Measurements from ENCODE around the gene GMPS. TPM values are rescaled to one million over a fixed set of nuclear protein-coding genes. Genes with fewer than 3 reads are reported as not detected.
"Not testable (repeated sequence)": the region's sequence is repeated elsewhere in the genome, so short reads cannot be mapped to it uniquely, and the experiment has no call there.

Gene GMPS
- total and polyA plus RNA-seq, 8 donors = 8.0 to 38.7 (median 30.2) TPM

- Histone ChIP-seq H3K4me3 (no peak overlapping the region), H3K27ac (no peak overlapping the region), H3K4me1 (peaks cover 8 to 27% (median 12%) of the 10 kb centered on the region in 3 donors), H3K27me3 (no peaks in the 10 kb centered on the region), H3K36me3 (no peaks in the 10 kb centered on the region), H3K9me3 (no peaks in the 10 kb centered on the region)
- no peak for FAIRE-seq
- WGBS, 2 donors = 40 to 61% methylated on average over 3 of the region's 3 CpGs
- no peak for DNase-seq
- TF ChIP-seq CTCF (IDR thresholded peaks at IDR 0.05) = no peak
- intact Hi-C loops (cut with DNase I) = no loop called here
- no peak for ATAC-seq
Observed at GRCh38 chr3:155876037-155876436, 5.6 kb downstream of the GMPS start.

- no peak for FAIRE-seq
- ATAC-seq = no peak
- intact Hi-C loops (cut with DNase I) = no loop called here
Observed at GRCh38 chr3:155876503-155876902, 6.1 kb downstream of the GMPS start.

GRCh38 chr3:155880286-155880685, 9.8 kb downstream of the GMPS start:
- FAIRE-seq (no peak), DNase-seq (no peak), ATAC-seq (no peak)
- Histone ChIP-seq H3K27ac (no peak overlapping the region), H3K36me3 (no peaks in the 10 kb centered on the region), H3K4me3 (no peak overlapping the region), H3K27me3 (no peaks in the 10 kb centered on the region), H3K4me1 (peaks cover 0 to 12% (median 0%) of the 10 kb centered on the region in 3 donors), H3K9me3 (no peaks in the 10 kb centered on the region)
- TF ChIP-seq CTCF (IDR thresholded peaks at IDR 0.05) = no peak
- intact Hi-C loops (cut with DNase I) = no loop called here

More at GRCh38 chr3:155876503-155876902, 6.1 kb downstream of the GMPS start:
- DNase-seq = no peak
- Histone ChIP-seq H3K27me3 (no peaks in the 10 kb centered on the region), H3K36me3 (no peaks in the 10 kb centered on the region), H3K4me1 (peaks cover 8 to 27% (median 12%) of the 10 kb centered on the region in 3 donors), H3K9me3 (no peaks in the 10 kb centered on the region), H3K4me3 (no peak overlapping the region), H3K27ac (no peak overlapping the region)
- TF ChIP-seq CTCF (IDR thresholded peaks at IDR 0.05) = no peak
- WGBS, 2 donors = 77 to 85% methylated on average over 2 of the region's 2 CpGs

GRCh38 chr3:155884292-155884691, 13.8 kb downstream of the GMPS start:
- TF ChIP-seq CTCF (IDR thresholded peaks at IDR 0.05) = no peak
- no peaks in the 10 kb centered on the region for H3K4me1 ChIP-seq
- DNase-seq = no peak
- no peaks in the 10 kb centered on the region for H3K36me3 ChIP-seq
- ATAC-seq = no peak
- intact Hi-C loops (cut with DNase I) = no loop called here
- 64 to 68% methylated on average over 7 of the region's 7 CpGs for WGBS, 2 donors
- no peaks in the 10 kb centered on the region for H3K9me3 ChIP-seq
- no peaks in the 10 kb centered on the region for H3K27me3 ChIP-seq
- H3K27ac ChIP-seq = no peak overlapping the region
- no peak for FAIRE-seq
- no peak overlapping the region for H3K4me3 ChIP-seq

GRCh38 chr3:155885292-155885691, 14.8 kb downstream of the GMPS start:
- intact Hi-C loops (cut with DNase I) = no loop called here
- Histone ChIP-seq H3K4me1 (peaks cover 0 to 8% (median 4%) of the 10 kb centered on the region in 3 donors), H3K4me3 (no peak overlapping the region), H3K27me3 (no peaks in the 10 kb centered on the region), H3K36me3 (no peaks in the 10 kb centered on the region), H3K27ac (no peak overlapping the region), H3K9me3 (no peaks in the 10 kb centered on the region)
- no peak for DNase-seq
- no peak for FAIRE-seq
- no peak for ATAC-seq
- TF ChIP-seq CTCF (IDR thresholded peaks at IDR 0.05) = no peak

GRCh38 chr3:155886348-155886747, 15.9 kb downstream of the GMPS start:
- peaks cover 7 to 16% (median 8%) of the 10 kb centered on the region in 3 donors for H3K4me1 ChIP-seq
- WGBS, 2 donors = 95% methylated on average over 8 of the region's 8 CpGs
- H3K4me3 ChIP-seq; H3K9me3 ChIP-seq; H3K27ac ChIP-seq; FAIRE-seq; DNase-seq; H3K27me3 ChIP-seq; H3K36me3 ChIP-seq; ATAC-seq; intact Hi-C loops (cut with DNase I): not testable (repeated sequence)

Measured in pancreas (tissue), 10 donors.